HepG2 (cell line): ENCODE results near the gene ERCC2. TPM values are rescaled to one million over a fixed set of nuclear protein-coding genes. Genes with fewer than 3 reads are reported as not detected.

ENCODE experiments used
- CREB1 ChIP-seq, 2 experiments: fragments of 450-650 bp in 1 of 2; IDR thresholded peaks; 2 replicates each; pipeline ENCODE4 v1.6.1; 2016 to 2017; ENCODE audit warnings: control low read depth in 1 of 2, mild to moderate bottlenecking in 1 of 2, missing compliant biosample characterization in 1 of 2, missing genetic modification characterization in 1 of 2
- GPN1 ChIP-seq: sonication (generic); formaldehyde crosslinking; IDR thresholded peaks from 2 replicates; pipeline ENCODE4 v1.5.1; 2020; ENCODE audit warnings: missing genetic modification reagents, borderline replicate concordance
- HDAC1 ChIP-seq: sonication (generic); formaldehyde crosslinking; IDR thresholded peaks from 2 replicates; pipeline ENCODE4 v1.5.1; 2020; ENCODE audit warnings: mild to moderate bottlenecking, missing genetic modification reagents
- HES4 ChIP-seq: sonication (generic); formaldehyde crosslinking; IDR thresholded peaks from 2 replicates; pipeline ENCODE4 v1.9.0; 2021; ENCODE audit warnings: mild to moderate bottlenecking, missing genetic modification reagents, borderline replicate concordance
- ISL2 ChIP-seq: sonication (generic); formaldehyde crosslinking; IDR thresholded peaks from 2 replicates; pipeline ENCODE4 v1.5.0; 2020; ENCODE audit warnings: missing genetic modification reagents
- JUN ChIP-seq: sonication (generic); formaldehyde crosslinking; IDR thresholded peaks from 2 replicates; pipeline ENCODE4 v1.4.0; 2020; ENCODE audit warnings: mild to moderate bottlenecking, missing genetic modification reagents
- MXD4 ChIP-seq: IDR thresholded peaks from 2 replicates; pipeline ENCODE4 v1.6.1; 2016; ENCODE audit warnings: mild to moderate bottlenecking, missing biosample characterization, missing genetic modification reagents
- MYC ChIP-seq: sonication (generic); formaldehyde crosslinking; IDR thresholded peaks from 2 replicates; pipeline ENCODE4 v1.9.0; 2021; ENCODE audit warnings: missing genetic modification reagents, borderline replicate concordance
- PRDM10 ChIP-seq: sonication (generic); formaldehyde crosslinking; IDR thresholded peaks from 2 replicates; pipeline ENCODE4 v1.4.0; 2020; ENCODE audit warnings: low read depth, missing genetic modification reagents
- SPEN ChIP-seq: sonication (generic); formaldehyde crosslinking; IDR thresholded peaks from 2 replicates; pipeline ENCODE4 v1.5.1; 2020; ENCODE audit warnings: low read depth, mild to moderate bottlenecking, missing genetic modification reagents
- TGIF2 ChIP-seq: IDR thresholded peaks from 2 replicates; pipeline ENCODE4 v1.6.1; 2016; ENCODE audit warnings: control low read depth, missing compliant biosample characterization
- YY1 ChIP-seq: IDR thresholded peaks from 2 replicates; pipeline ENCODE4 v1.6.1; 2011; ENCODE audit warnings: low read length, low read depth, moderate library complexity, mild to moderate bottlenecking; ENCODE audit not compliant: insufficient read depth, insufficient replicate concordance
- ZMYM3 ChIP-seq: sonication (generic); formaldehyde crosslinking; IDR thresholded peaks from 2 replicates; pipeline ENCODE4 v1.5.1; 2020; ENCODE audit warnings: mild to moderate bottlenecking, missing genetic modification reagents
- ZNF333 ChIP-seq: sonication (generic); formaldehyde crosslinking; IDR thresholded peaks from 2 replicates; pipeline ENCODE4 v1.4.0; 2020; ENCODE audit warnings: mild to moderate bottlenecking, missing genetic modification reagents, borderline replicate concordance
- ZNF639 ChIP-seq: conservative IDR thresholded peaks from 2 replicates; pipeline ENCODE4 v1.6.1; 2018; ENCODE audit warnings: missing genetic modification reagents
- polyA plus RNA-seq, 8 experiments: library from polyadenylated mRNA; depleted of rRNA in 3 of 8; stranded (reverse) in 7 of 8; unstranded in 1 of 8; fragments of >200 nt; fragmentation: Illumina TruSeq in 4 of 8; extraction: Trizol in 4 of 8; gene quantifications; 2 replicates each; pipeline versions ENCODE4 v1.2.1 to v1.2.3, GENCODE V29; 2011 to 2016; ENCODE audit warnings: low read depth in 4 of 8, missing spikeins in 1 of 8, mixed read lengths in 1 of 8; ENCODE audit not compliant: insufficient read depth in 1 of 8
- total RNA-seq, 5 experiments: library from RNA; depleted of rRNA; stranded (reverse); fragments of >200 nt; fragmentation: Illumina TruSeq; extraction: Trizol; gene quantifications; 2 replicates each; pipeline ENCODE4 v1.2.3, GENCODE V29; 2016; ENCODE audit warnings: low read depth in 1 of 5
- TF ChIP-seq, protein P1 (sequence below): sonication (generic); formaldehyde crosslinking; IDR thresholded peaks from 2 replicates; pipeline ENCODE4 v1.4.0; 2020; ENCODE audit warnings: missing genetic modification reagents, borderline replicate concordance
- TF ChIP-seq, protein P2 (sequence below): sonication (generic); formaldehyde crosslinking; conservative IDR thresholded peaks from 2 replicates; pipeline ENCODE4 v1.8.0; 2022; ENCODE audit warnings: mild to moderate bottlenecking, moderate library complexity, missing genetic modification reagents

Gene ERCC2
- total and polyA plus RNA-seq, 2 of the 13 experiments (the other 11 are each of a cell fraction or from before 2014, with no cell fraction given): 25.4 to 49.2 TPM

DNA sequence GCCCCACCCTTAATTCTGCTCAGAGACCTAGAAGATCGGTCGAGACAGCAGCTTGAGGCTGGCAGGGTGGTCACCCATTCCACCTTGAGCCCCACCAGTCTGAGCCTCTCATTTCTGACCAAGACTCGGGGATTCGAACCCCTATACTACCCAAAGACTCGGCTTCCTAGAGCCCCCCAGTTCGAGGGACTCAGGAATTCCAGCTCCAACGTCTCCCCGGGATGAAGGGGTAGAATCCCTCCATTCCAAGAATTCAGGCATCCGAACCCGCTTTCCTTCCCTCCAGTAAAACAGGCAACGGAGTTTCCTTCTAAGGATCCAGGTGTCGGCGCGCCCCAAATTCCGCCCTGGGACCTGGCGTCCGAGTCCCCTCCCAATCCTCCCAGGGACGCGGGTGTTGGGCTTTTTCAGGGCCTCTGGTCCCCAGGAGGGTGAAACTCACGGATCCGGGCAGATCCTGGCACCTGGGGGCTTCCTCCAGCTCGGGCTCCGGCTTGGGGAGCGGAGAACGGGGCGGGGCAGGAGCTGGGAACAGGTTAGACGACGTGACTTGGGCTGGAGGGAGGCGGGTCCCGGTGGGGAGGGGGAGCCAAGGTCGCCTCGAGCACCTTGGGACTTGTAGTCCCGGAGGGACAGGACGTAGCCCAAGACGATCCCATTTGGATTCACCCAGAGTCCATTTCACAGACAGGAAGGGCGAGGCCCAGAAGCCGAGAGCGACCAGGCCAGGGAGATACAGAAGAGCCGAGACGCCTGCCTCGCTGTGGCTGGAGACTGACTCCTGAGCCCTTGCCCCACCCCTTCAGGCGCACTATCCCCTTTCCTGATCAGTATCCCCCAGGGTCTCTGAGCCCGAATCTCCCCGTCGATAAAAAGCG, 34.4 kb upstream of the ERCC2 start, which contains the start of gene PPP1R13L (continued):
- TF ChIP-seq SPEN (CRISPR knock-in tag): 0 out of 2 replicates have a peak, but pooled peaks have one; percentile 33
- TF ChIP-seq HDAC1 (CRISPR knock-in tag): peak; percentile 23; the same call in 1 of the 2 replicates
- no peak for TF ChIP-seq CREB1 (IDR thresholded peaks at IDR 0.05)
- TF ChIP-seq CREB1 (CRISPR knock-in tag; IDR thresholded peaks at IDR 0.05): 0 out of 2 replicates have a peak, but pooled peaks have one; percentile 8
- no peak; the same call in 1 of the 2 replicates for TF ChIP-seq ZNF333 (CRISPR knock-in tag)
- no peak for TF ChIP-seq MXD4 (CRISPR knock-in tag)
- TF ChIP-seq ISL2 (CRISPR knock-in tag): no peak
- peak; percentile 8; the same call in 1 of the 2 replicates for TF ChIP-seq TGIF2 (CRISPR knock-in tag)
- peak; percentile 98 for TF ChIP-seq ZMYM3 (CRISPR knock-in tag)
- no peak for TF ChIP-seq HES4 (CRISPR knock-in tag)
- TF ChIP-seq YY1: peak; percentile 9
- no peak for TF ChIP-seq JUN (CRISPR knock-in tag)
- no peak; the same call in 1 of the 2 replicates for TF ChIP-seq MYC (CRISPR knock-in tag)
- TF ChIP-seq GPN1: no peak
- TF ChIP-seq ZNF639 (CRISPR knock-in tag): no peak
- TF ChIP-seq PRDM10 (CRISPR knock-in tag): peak; percentile 69; the same call in 1 of the 2 replicates
- TF ChIP-seq, protein P1, sequence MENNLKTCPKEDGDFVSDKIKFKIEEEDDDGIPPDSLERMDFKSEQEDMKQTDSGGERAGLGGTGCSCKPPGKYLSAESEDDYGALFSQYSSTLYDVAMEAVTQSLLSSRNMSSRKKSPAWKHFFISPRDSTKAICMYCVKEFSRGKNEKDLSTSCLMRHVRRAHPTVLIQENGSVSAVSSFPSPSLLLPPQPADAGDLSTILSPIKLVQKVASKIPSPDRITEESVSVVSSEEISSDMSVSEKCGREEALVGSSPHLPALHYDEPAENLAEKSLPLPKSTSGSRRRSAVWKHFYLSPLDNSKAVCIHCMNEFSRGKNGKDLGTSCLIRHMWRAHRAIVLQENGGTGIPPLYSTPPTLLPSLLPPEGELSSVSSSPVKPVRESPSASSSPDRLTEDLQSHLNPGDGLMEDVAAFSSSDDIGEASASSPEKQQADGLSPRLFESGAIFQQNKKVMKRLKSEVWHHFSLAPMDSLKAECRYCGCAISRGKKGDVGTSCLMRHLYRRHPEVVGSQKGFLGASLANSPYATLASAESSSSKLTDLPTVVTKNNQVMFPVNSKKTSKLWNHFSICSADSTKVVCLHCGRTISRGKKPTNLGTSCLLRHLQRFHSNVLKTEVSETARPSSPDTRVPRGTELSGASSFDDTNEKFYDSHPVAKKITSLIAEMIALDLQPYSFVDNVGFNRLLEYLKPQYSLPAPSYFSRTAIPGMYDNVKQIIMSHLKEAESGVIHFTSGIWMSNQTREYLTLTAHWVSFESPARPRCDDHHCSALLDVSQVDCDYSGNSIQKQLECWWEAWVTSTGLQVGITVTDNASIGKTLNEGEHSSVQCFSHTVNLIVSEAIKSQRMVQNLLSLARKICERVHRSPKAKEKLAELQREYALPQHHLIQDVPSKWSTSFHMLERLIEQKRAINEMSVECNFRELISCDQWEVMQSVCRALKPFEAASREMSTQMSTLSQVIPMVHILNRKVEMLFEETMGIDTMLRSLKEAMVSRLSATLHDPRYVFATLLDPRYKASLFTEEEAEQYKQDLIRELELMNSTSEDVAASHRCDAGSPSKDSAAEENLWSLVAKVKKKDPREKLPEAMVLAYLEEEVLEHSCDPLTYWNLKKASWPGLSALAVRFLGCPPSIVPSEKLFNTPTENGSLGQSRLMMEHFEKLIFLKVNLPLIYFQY: peak; percentile 20; the same call in 1 of the 2 replicates
- TF ChIP-seq, protein P2, sequence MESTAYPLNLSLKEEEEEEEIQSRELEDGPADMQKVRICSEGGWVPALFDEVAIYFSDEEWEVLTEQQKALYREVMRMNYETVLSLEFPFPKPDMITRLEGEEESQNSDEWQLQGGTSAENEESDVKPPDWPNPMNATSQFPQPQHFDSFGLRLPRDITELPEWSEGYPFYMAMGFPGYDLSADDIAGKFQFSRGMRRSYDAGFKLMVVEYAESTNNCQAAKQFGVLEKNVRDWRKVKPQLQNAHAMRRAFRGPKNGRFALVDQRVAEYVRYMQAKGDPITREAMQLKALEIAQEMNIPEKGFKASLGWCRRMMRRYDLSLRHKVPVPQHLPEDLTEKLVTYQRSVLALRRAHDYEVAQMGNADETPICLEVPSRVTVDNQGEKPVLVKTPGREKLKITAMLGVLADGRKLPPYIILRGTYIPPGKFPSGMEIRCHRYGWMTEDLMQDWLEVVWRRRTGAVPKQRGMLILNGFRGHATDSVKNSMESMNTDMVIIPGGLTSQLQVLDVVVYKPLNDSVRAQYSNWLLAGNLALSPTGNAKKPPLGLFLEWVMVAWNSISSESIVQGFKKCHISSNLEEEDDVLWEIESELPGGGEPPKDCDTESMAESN (CRISPR knock-in tag): no peak
